ENCODE results near the gene PFDN1.

DNA sequence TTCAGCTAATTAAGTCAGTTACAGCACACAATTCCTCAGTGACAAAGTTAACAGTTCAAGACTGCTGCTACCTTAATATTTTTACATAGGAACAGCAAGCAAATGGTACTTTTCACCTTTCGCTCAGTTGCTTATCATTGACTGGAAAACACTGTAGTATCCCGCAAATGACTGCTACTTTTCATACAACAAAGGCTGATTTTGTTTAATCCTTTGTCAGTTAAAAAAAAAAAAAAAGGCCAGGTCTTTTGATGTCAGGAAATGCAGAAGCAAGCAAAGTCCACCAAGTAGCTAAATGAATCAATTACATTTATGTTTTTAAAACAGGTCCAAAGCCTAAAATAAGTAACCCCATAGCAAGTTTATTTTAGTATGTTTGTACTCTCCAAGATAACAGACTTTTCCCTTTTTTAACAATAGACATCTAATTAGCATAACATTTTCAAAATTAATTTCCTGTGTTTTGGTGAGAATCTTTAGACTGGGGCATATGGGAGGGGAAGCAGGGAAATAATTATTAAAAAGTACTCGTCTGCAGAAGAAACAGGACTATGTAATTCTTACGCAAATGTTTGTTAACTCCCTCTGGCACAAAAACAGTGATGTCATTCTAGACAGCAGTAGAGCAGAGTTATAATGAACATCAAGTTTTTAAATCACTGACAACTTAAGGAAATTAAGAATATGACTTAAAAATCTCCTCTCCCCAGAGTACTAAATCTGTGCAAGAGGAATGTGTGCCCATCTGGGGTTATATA, 9.6 kb downstream of the PFDN1 start:
- TF ChIP-seq EZH2 (IDR thresholded peaks at IDR 0.05; ENCODE audit: low read length, unreplicated experiment) (no peak), EZH2phosphoT487 (IDR thresholded peaks at IDR 0.05; ENCODE audit: borderline replicate concordance, low read length) (no peak)
- TF ChIP-seq, protein P1, sequence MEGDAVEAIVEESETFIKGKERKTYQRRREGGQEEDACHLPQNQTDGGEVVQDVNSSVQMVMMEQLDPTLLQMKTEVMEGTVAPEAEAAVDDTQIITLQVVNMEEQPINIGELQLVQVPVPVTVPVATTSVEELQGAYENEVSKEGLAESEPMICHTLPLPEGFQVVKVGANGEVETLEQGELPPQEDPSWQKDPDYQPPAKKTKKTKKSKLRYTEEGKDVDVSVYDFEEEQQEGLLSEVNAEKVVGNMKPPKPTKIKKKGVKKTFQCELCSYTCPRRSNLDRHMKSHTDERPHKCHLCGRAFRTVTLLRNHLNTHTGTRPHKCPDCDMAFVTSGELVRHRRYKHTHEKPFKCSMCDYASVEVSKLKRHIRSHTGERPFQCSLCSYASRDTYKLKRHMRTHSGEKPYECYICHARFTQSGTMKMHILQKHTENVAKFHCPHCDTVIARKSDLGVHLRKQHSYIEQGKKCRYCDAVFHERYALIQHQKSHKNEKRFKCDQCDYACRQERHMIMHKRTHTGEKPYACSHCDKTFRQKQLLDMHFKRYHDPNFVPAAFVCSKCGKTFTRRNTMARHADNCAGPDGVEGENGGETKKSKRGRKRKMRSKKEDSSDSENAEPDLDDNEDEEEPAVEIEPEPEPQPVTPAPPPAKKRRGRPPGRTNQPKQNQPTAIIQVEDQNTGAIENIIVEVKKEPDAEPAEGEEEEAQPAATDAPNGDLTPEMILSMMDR (conservative IDR thresholded peaks at IDR 0.05; ENCODE audit: low read depth, low read length) = no peak
